K562 (cell line): Measurements from ENCODE around the gene SPAG9. TPM values are rescaled to one million over a fixed set of nuclear protein-coding genes. Genes with fewer than 3 reads are reported as not detected.

Source experiments
- ATAC-seq: fragments of 200-7000 bp; cut with Tn5 transposase; 3 replicates; pipeline ENCODE4 v1.9.1; 2020; ENCODE audit warnings: moderate library complexity
- BruUV-seq: library from RNA; stranded (reverse); fragments of 400-500 nt; replicated peaks from 2 replicates; lab custom pipeline; 2021; lab: Mats Ljungman, UMichigan
- CTCF ChIA-PET: fragments of 300-600 bp; formaldehyde crosslinking; extraction: SDS; loops from one replicate; lab custom pipeline; 2021; ENCODE audit warnings: low intra/inter-chr PET ratio; lab: Yijun Ruan, JAX
- POLR2A ChIA-PET: fragments of 300-600, 350-650 bp; sonication (Branson Sonifier 250); formaldehyde crosslinking; extraction: SDS; loops from one replicate; lab custom pipeline; 2021; ENCODE audit warnings: antibody characterized with exemption, inconsistent platforms; lab: Yijun Ruan, JAX
- DNase-seq, 4 experiments: peaks; one replicate each; pipeline versions ENCODE4 v3.0.0 to v3.0.0-alpha.2; 2011 to 2018; ENCODE audit warnings: low spot score in 3 of 4, mixed read lengths in 3 of 4; ENCODE audit errors: extremely low read depth in 1 of 4
- FAIRE-seq: peaks from 2 replicates; lab custom pipeline; 2011; peaks lifted over from hg19 to GRCh38; lab: Jason Lieb, UNC
- H2AFZ ChIP-seq: 2 replicates; pipeline ENCODE4 v1.6.0; 2011; ENCODE audit warnings: low read depth, low read length, control low read depth, inconsistent platforms
- H3K27ac ChIP-seq: fragments of 200-600 bp; 3 replicates; pipeline ENCODE4 v1.8.0; 2011; ENCODE audit warnings: low read depth, mild to moderate bottlenecking, control low read depth, inconsistent platforms, low read length, moderate library complexity, mixed read lengths; ENCODE audit errors: extremely low read depth
- H3K27me3 ChIP-seq, 2 experiments: fragments of 300-600 bp in 1 of 2; 2 replicates in 1 of 2; 3 replicates in 1 of 2; pipeline versions ENCODE4 v1.6.0 to v1.8.0; 2011; ENCODE audit warnings: inconsistent platforms in 2 of 2, low read length in 2 of 2, mild to moderate bottlenecking in 1 of 2, mixed read lengths in 1 of 2, moderate library complexity in 1 of 2; ENCODE audit not compliant: control insufficient read depth in 2 of 2, insufficient read depth in 2 of 2
- H3K36me3 ChIP-seq: fragments of 300-600 bp; 3 replicates; pipeline ENCODE4 v1.8.0; 2011; ENCODE audit warnings: mild to moderate bottlenecking, low read length, inconsistent platforms; ENCODE audit not compliant: control insufficient read depth, insufficient read depth
- H3K4me1 ChIP-seq, 2 experiments: fragments of 200-600 bp in 1 of 2; replicated peaks in 1 of 2; 2 replicates in 1 of 2; 3 replicates in 1 of 2; pipeline versions ENCODE4 v1.5.1 to v1.8.0; 2011; ENCODE audit warnings: inconsistent platforms in 2 of 2, low read length in 2 of 2, mild to moderate bottlenecking in 1 of 2, mixed read lengths in 1 of 2, moderate library complexity in 1 of 2; ENCODE audit not compliant: control insufficient read depth in 2 of 2, insufficient read depth in 2 of 2
- H3K4me2 ChIP-seq: 2 replicates; pipeline ENCODE4 v1.6.1; 2011; ENCODE audit warnings: low read length, control low read depth, inconsistent platforms, mixed read lengths; ENCODE audit not compliant: insufficient read depth
- H3K4me3 ChIP-seq: fragments of 200-600 bp; sonication (generic), shearing (Covaris generic); 2 replicates; pipeline ENCODE4 v1.5.1; 2016; ENCODE audit warnings: control low read depth, inconsistent platforms
- H3K79me2 ChIP-seq: fragments of 200-600 bp; 3 replicates; pipeline ENCODE4 v1.8.0; 2011; ENCODE audit warnings: low read length, inconsistent platforms; ENCODE audit not compliant: control insufficient read depth, insufficient read depth
- H3K9ac ChIP-seq, 2 experiments: 2 replicates each; pipeline versions ENCODE4 v1.6.0 to v1.6.1; 2011; ENCODE audit warnings: low read depth in 2 of 2, low read length in 2 of 2, control low read depth in 1 of 2, inconsistent platforms in 1 of 2, mild to moderate bottlenecking in 1 of 2, mixed read lengths in 1 of 2; ENCODE audit not compliant: insufficient read depth in 1 of 2
- H3K9me1 ChIP-seq: one replicate; pipeline ENCODE4 v1.6.0; 2011; ENCODE audit warnings: inconsistent platforms, mild to moderate bottlenecking, low read length, moderate library complexity; ENCODE audit not compliant: control insufficient read depth, insufficient read depth
- H3K9me3 ChIP-seq: replicated peaks from 2 replicates; pipeline ENCODE4 v1.5.1; 2011; ENCODE audit warnings: low read depth, low read length, inconsistent platforms; ENCODE audit not compliant: control insufficient read depth, insufficient read depth
- H4K20me1 ChIP-seq: replicated peaks from 2 replicates; pipeline ENCODE4 v1.6.1; 2011; ENCODE audit warnings: low read length, inconsistent platforms, mixed read lengths; ENCODE audit not compliant: control insufficient read depth, insufficient read depth
- CBX3 ChIP-seq, 2 experiments: IDR thresholded peaks; 1 replicate in 1 of 2; 2 replicates in 1 of 2; pipeline ENCODE4 v1.6.1; 2012; ENCODE audit warnings: inconsistent platforms in 2 of 2, low read length in 2 of 2, borderline replicate concordance in 1 of 2, control low read depth in 1 of 2
- DACH1 ChIP-seq: fragments of 450-650 bp; IDR thresholded peaks from 2 replicates; pipeline ENCODE4 v1.6.1; 2018; ENCODE audit not compliant: partially characterized antibody
- ESRRB ChIP-seq: fragments of 250-450 bp; sonication (Bioruptor Pico); IDR thresholded peaks from 2 replicates; pipeline ENCODE4 v1.5.0; 2020; ENCODE audit warnings: mild to moderate bottlenecking, moderate library complexity, borderline replicate concordance
- GMEB1 ChIP-seq: fragments of 250-450 bp; sonication (Bioruptor Pico); IDR thresholded peaks from 2 replicates; pipeline ENCODE4 v1.4.0; 2020; ENCODE audit warnings: mild to moderate bottlenecking
- KAT8 ChIP-seq: fragments of 450-650 bp; IDR thresholded peaks from 2 replicates; pipeline ENCODE4 v1.6.1; 2016; ENCODE audit warnings: low read depth, mild to moderate bottlenecking
- PURB ChIP-seq: sonication (generic); formaldehyde crosslinking; IDR thresholded peaks from 2 replicates; pipeline ENCODE4 v1.9.0; 2021; ENCODE audit warnings: low read depth, mild to moderate bottlenecking, missing genetic modification reagents
- SIN3B ChIP-seq: fragments of 450-650 bp; IDR thresholded peaks from 2 replicates; pipeline ENCODE4 v1.6.1; 2017; ENCODE audit warnings: low read depth, mild to moderate bottlenecking, moderate library complexity
- SNIP1 ChIP-seq: fragments of 450-650 bp; IDR thresholded peaks from 2 replicates; pipeline ENCODE4 v1.7.1; 2017; ENCODE audit warnings: low read depth, mild to moderate bottlenecking
- ZNF277 ChIP-seq: fragments of 250-450 bp; sonication (Bioruptor Pico); IDR thresholded peaks from 2 replicates; pipeline ENCODE4 v1.8.0; 2022; ENCODE audit warnings: inconsistent platforms, mild to moderate bottlenecking, moderate library complexity, borderline replicate concordance
- ZNF408 ChIP-seq: fragments of 250-450 bp; sonication (Bioruptor Pico); IDR thresholded peaks from 2 replicates; pipeline ENCODE4 v1.4.0; 2020; ENCODE audit warnings: low read depth, mild to moderate bottlenecking, moderate library complexity
- ZNF41 ChIP-seq: fragments of 250-450 bp; sonication (Bioruptor Pico); conservative IDR thresholded peaks from 2 replicates; pipeline ENCODE4 v1.4.0; 2020; ENCODE audit warnings: mild to moderate bottlenecking
- ZNF561 ChIP-seq: fragments of 450-650 bp; formaldehyde crosslinking; conservative IDR thresholded peaks from 2 replicates; pipeline ENCODE4 v1.4.0; 2020; ENCODE audit warnings: mild to moderate bottlenecking, moderate library complexity
- WGBS: fragments of 100-300 bp; shearing (Covaris generic); methylation state at CpG from one replicate; pipeline ENCODE4 v1.1.6; 2016; ENCODE audit warnings: low coverage, mixed read lengths; ENCODE audit not compliant: insufficient coverage; ENCODE audit errors: missing lambda C conversion rate; 5-methylcytosine and 5-hydroxymethylcytosine counted together
- in situ Hi-C: fragments of 300-500 bp; cut with MboI; formaldehyde crosslinking; loops from 4 replicates; pipeline ENCODE4 v1.15.0; 2018; ENCODE audit warnings: inconsistent platforms, mixed read lengths
- intact Hi-C: fragments of 100-400 bp; cut with micrococcal nuclease; formaldehyde crosslinking; loops from 2 replicates; pipeline ENCODE4 v1.14.2; 2022
- polyA plus RNA-seq, 8 experiments: library from polyadenylated mRNA; depleted of rRNA in 4 of 8; stranded (reverse) in 5 of 8; unstranded in 3 of 8; fragments of >200 nt; fragmentation: Nextera tagmentation in 2 of 8; fragmentation: Illumina TruSeq in 1 of 8; extraction: Ambion mirVana in 2 of 8; extraction: Trizol in 1 of 8; gene quantifications; 2 replicates each; pipeline versions ENCODE4 v1.2.1 to v1.2.3, GENCODE V29; 2011 to 2014; ENCODE audit warnings: inconsistent platforms in 1 of 8, missing spikeins in 1 of 8
- total RNA-seq, 7 experiments: library from RNA; depleted of rRNA in 6 of 7; stranded (reverse); fragments of >200 nt in 6 of 7; fragmentation: Illumina TruSeq in 2 of 7; extraction: Trizol in 2 of 7; gene quantifications; 2 replicates each; pipeline versions ENCODE4 v1.2.1 to v1.2.3, GENCODE V29; 2011 to 2021; ENCODE audit warnings: low replicate concordance in 1 of 7
- TF ChIP-seq, protein P1 (sequence below): fragments of 250-450 bp; sonication (Bioruptor Pico); IDR thresholded peaks from 2 replicates; pipeline ENCODE4 v1.4.0; 2020; ENCODE audit warnings: borderline replicate concordance
- TF ChIP-seq, protein P2 (sequence below), 3 experiments: fragments of 200-800 bp in 1 of 3; fragments of 250-450 bp in 1 of 3; fragments of 450-650 bp in 1 of 3; sonication (Bioruptor Pico) in 1 of 3; sonication (Bioruptor generic) in 1 of 3; formaldehyde crosslinking in 1 of 3; IDR thresholded peaks; 2 replicates each; pipeline versions ENCODE4 v1.6.1 to v1.8.0; 2016 to 2022; ENCODE audit warnings: mild to moderate bottlenecking in 2 of 3, missing genetic modification characterization in 2 of 3, missing compliant biosample characterization in 1 of 3, moderate library complexity in 1 of 3

SPAG9 gene
- total and polyA plus RNA-seq, 9 of the 15 experiments (the other 6 are each of a cell fraction or from before 2014, with no cell fraction given), result 12.2 to 99.2 (median 58.2) TPM

GRCh38 chr17:51064061-51064735 is 56.5 kb downstream of the SPAG9 start:
- Histone ChIP-seq H3K27ac (no peak overlapping the region), H3K27me3 (no peaks in the 10 kb centered on the region), H3K79me2 (peaks cover 49% of the 10 kb centered on the region), H3K4me3 (no peak overlapping the region), H3K36me3 (peaks cover 14% of the 10 kb centered on the region; the same call in 2 of the 3 replicates), H3K9me1 (no peaks in the 10 kb centered on the region), H3K4me1 (peaks cover 0 to 3% of the 10 kb centered on the region in 2 experiments; a peak in 3 of 5 replicates), H3K9ac (no peak overlapping the region), H3K4me2 (no peak overlapping the region), H2AFZ (no peak overlapping the region), H4K20me1 (no peaks in the 10 kb centered on the region), H3K9me3 (no peaks in the 10 kb centered on the region)
- ChIA-PET CTCF (no interaction called here), POLR2A (no interaction called here)
- DNase-seq (no peak), ATAC-seq (no peak), FAIRE-seq (no peak)
- BruUV-seq, result no TSS peak
- in situ Hi-C loops (no loop called here), intact Hi-C loops (no loop called here)
- WGBS, result 38% methylated on average over 1 of the region's 1 CpG
- TF ChIP-seq ZNF408 (CRISPR knock-in tag), result no peak
- no peak for TF ChIP-seq CBX3 (IDR thresholded peaks at IDR 0.05; ENCODE audit: borderline replicate concordance in 1 of 2, low read length in 2 of 2)
- no peak for TF ChIP-seq ZNF277 (CRISPR knock-in tag)
- no peak for TF ChIP-seq DACH1
- no peak for TF ChIP-seq GMEB1 (CRISPR knock-in tag)
- TF ChIP-seq SNIP1, result no peak
- no peak for TF ChIP-seq ZNF41 (CRISPR knock-in tag)
- TF ChIP-seq ZNF561 (CRISPR knock-in tag), result no peak
- TF ChIP-seq KAT8, result no peak
- TF ChIP-seq, protein P1, sequence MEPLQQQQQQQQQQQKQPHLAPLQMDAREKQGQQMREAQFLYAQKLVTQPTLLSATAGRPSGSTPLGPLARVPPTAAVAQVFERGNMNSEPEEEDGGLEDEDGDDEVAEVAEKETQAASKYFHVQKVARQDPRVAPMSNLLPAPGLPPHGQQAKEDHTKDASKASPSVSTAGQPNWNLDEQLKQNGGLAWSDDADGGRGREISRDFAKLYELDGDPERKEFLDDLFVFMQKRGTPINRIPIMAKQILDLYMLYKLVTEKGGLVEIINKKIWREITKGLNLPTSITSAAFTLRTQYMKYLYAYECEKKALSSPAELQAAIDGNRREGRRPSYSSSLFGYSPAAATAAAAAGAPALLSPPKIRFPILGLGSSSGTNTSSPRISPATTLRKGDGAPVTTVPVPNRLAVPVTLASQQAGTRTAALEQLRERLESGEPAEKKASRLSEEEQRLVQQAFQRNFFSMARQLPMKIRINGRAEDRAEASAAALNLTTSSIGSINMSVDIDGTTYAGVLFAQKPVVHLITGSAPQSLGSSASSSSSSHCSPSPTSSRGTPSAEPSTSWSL (CRISPR knock-in tag), result no peak
- TF ChIP-seq, protein P2, sequence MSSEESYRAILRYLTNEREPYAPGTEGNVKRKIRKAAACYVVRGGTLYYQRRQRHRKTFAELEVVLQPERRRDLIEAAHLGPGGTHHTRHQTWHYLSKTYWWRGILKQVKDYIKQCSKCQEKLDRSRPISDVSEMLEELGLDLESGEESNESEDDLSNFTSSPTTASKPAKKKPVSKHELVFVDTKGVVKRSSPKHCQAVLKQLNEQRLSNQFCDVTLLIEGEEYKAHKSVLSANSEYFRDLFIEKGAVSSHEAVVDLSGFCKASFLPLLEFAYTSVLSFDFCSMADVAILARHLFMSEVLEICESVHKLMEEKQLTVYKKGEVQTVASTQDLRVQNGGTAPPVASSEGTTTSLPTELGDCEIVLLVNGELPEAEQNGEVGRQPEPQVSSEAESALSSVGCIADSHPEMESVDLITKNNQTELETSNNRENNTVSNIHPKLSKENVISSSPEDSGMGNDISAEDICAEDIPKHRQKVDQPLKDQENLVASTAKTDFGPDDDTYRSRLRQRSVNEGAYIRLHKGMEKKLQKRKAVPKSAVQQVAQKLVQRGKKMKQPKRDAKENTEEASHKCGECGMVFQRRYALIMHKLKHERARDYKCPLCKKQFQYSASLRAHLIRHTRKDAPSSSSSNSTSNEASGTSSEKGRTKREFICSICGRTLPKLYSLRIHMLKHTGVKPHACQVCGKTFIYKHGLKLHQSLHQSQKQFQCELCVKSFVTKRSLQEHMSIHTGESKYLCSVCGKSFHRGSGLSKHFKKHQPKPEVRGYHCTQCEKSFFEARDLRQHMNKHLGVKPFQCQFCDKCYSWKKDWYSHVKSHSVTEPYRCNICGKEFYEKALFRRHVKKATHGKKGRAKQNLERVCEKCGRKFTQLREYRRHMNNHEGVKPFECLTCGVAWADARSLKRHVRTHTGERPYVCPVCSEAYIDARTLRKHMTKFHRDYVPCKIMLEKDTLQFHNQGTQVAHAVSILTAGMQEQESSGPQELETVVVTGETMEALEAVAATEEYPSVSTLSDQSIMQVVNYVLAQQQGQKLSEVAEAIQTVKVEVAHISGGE (CRISPR knock-in tag; IDR thresholded peaks at IDR 0.05), result no peak
- TF ChIP-seq PURB (CRISPR knock-in tag), result no peak
- no peak for TF ChIP-seq ESRRB (CRISPR knock-in tag)
- TF ChIP-seq SIN3B, result no peak
